OCI-LY3 (cell line): ENCODE results near the gene MCU.

ENCODE experiments used
- CTCF ChIP-seq: fragments of 200-600, 300-600 bp; sonication (generic); IDR thresholded peaks from 2 replicates; pipeline ENCODE4 v1.5.1; 2014; ENCODE audit warnings: antibody characterized with exemption, low read length, low read depth
- EZH2phosphoT487 ChIP-seq: fragments of 200-600 bp; shearing (Covaris generic); IDR thresholded peaks from 2 replicates; pipeline ENCODE4 v1.6.1; 2018; ENCODE audit warnings: antibody characterized with exemption, mixed run types, low read depth

DNA sequence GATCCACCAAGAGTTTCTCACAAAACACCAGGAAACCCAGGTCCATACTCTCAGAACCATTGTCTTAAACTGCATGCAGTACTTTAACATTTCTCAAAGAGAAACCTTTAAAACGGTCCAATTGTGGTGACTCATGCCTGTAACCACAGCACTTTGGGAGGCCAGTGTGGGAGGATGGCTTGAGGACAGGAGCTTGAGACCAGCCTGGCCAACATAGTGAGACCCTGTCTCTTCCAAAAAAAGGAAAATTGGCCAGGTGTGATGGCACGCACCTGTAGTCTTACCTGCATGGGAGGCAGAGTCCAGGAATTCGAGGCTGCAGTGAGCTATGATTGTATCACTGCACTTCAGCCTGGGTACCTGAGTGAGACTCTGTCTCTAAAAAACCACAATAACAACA is 104.1 kb downstream of the MCU start:
- TF ChIP-seq CTCF (no peak), EZH2phosphoT487 (no peak)
